ENCODE data around the gene ADAMTS6.
A peak's percentile ranks its signal among the peaks of the same experiment; 100 is the strongest.

Gene ADAMTS6

GRCh38 chr5:65204966-65205365, 276.8 kb downstream of the ADAMTS6 start:
- Histone ChIP-seq H3K9ac (ENCODE audit: low read length) (no peak overlapping the region), H2BK5ac (ENCODE audit: low read length) (no peak overlapping the region), H3K4me2 (ENCODE audit: low read length) (no peak overlapping the region), H3K27ac (ENCODE audit: low read depth, low read length) (no peak overlapping the region), H4K8ac (ENCODE audit: low read depth, low read length) (no peak overlapping the region), H3K79me1 (ENCODE audit: low read length) (no peaks in the 10 kb centered on the region), H3K56ac (ENCODE audit: low read length) (no peak overlapping the region), H2AK5ac (ENCODE audit: low read length) (no peak overlapping the region), H2BK15ac (replicated peaks; ENCODE audit: low read depth) (no peak overlapping the region), H3K18ac (ENCODE audit: low read length) (no peak overlapping the region), H2BK120ac (ENCODE audit: low read depth, low read length) (no peak overlapping the region), H3K79me2 (ENCODE audit: control insufficient read depth, insufficient read depth, low read length) (no peaks in the 10 kb centered on the region), H4K5ac (ENCODE audit: low read length) (no peak overlapping the region), H3K27me3 (ENCODE audit: insufficient read depth, low read length, poor library complexity) (no peaks in the 10 kb centered on the region), H3K4me3 (ENCODE audit: low read length) (no peak overlapping the region), H3K4me1 (ENCODE audit: control insufficient read depth, low read depth, low read length) (no peaks in the 10 kb centered on the region), H3K36me3 (ENCODE audit: control insufficient read depth, insufficient read depth, low read length) (no peaks in the 10 kb centered on the region), H3K4ac (ENCODE audit: low read depth, low read length) (no peak overlapping the region), H3K23ac (ENCODE audit: low read length) (no peak overlapping the region)
- no CpG with 5 or more reads among the region's 3 CpGs for WGBS (ENCODE audit: extremely low coverage, insufficient coverage, low lambda C conversion rate)
- DNase-seq: no peak

- H3K4me1 ChIP-seq (ENCODE audit: control insufficient read depth, low read depth, low read length): no peaks in the 10 kb centered on the region
- no peaks in the 10 kb centered on the region for H3K27me3 ChIP-seq (ENCODE audit: insufficient read depth, low read length, poor library complexity)
- no peak overlapping the region for H4K8ac ChIP-seq (ENCODE audit: low read depth, low read length)
- no peak overlapping the region for H3K23ac ChIP-seq (ENCODE audit: low read length)
- H3K9ac ChIP-seq (ENCODE audit: low read length): no peak overlapping the region
- no peaks in the 10 kb centered on the region for H3K79me1 ChIP-seq (ENCODE audit: low read length)
- no peak overlapping the region for H2BK120ac ChIP-seq (ENCODE audit: low read depth, low read length)
- WGBS (ENCODE audit: extremely low coverage, insufficient coverage, low lambda C conversion rate): no CpG with 5 or more reads among the region's 1 CpG
- H3K56ac ChIP-seq (ENCODE audit: low read length): no peak overlapping the region
- H2BK5ac ChIP-seq (ENCODE audit: low read length): no peak overlapping the region
- no peak overlapping the region for H4K5ac ChIP-seq (ENCODE audit: low read length)
- H3K27ac ChIP-seq (ENCODE audit: low read depth, low read length): no peak overlapping the region
- H2AK5ac ChIP-seq (ENCODE audit: low read length): no peak overlapping the region
- H3K79me2 ChIP-seq (ENCODE audit: control insufficient read depth, insufficient read depth, low read length): no peaks in the 10 kb centered on the region
- no peak overlapping the region for H2BK15ac ChIP-seq (replicated peaks; ENCODE audit: low read depth)
- H3K4ac ChIP-seq (ENCODE audit: low read depth, low read length): no peak overlapping the region
- no peak overlapping the region for H3K18ac ChIP-seq (ENCODE audit: low read length)
- no peak overlapping the region for H3K4me2 ChIP-seq (ENCODE audit: low read length)
- H3K4me3 ChIP-seq (ENCODE audit: low read length): no peak overlapping the region
- H3K36me3 ChIP-seq (ENCODE audit: control insufficient read depth, insufficient read depth, low read length): no peaks in the 10 kb centered on the region
- no peak for DNase-seq
Measured at GRCh38 chr5:65203746-65204145, 278.0 kb downstream of the ADAMTS6 start.

GRCh38 chr5:65199993-65200675, 281.6 kb downstream of the ADAMTS6 start:
- Histone ChIP-seq H3K27me3 (ENCODE audit: insufficient read depth, low read length, poor library complexity) (no peaks in the 10 kb centered on the region), H3K9ac (ENCODE audit: low read length) (no peak overlapping the region), H3K23ac (ENCODE audit: low read length) (no peak overlapping the region), H3K56ac (ENCODE audit: low read length) (no peak overlapping the region), H3K79me1 (ENCODE audit: low read length) (no peaks in the 10 kb centered on the region), H3K27ac (ENCODE audit: low read depth, low read length) (no peak overlapping the region), H4K8ac (ENCODE audit: low read depth, low read length) (no peak overlapping the region), H3K4ac (ENCODE audit: low read depth, low read length) (no peak overlapping the region), H2BK5ac (ENCODE audit: low read length) (no peak overlapping the region), H3K4me1 (ENCODE audit: control insufficient read depth, low read depth, low read length) (peaks cover 3% of the 10 kb centered on the region), H3K79me2 (ENCODE audit: control insufficient read depth, insufficient read depth, low read length) (no peaks in the 10 kb centered on the region), H2BK120ac (ENCODE audit: low read depth, low read length) (no peak overlapping the region), H3K4me3 (ENCODE audit: low read length) (no peak overlapping the region), H3K36me3 (ENCODE audit: control insufficient read depth, insufficient read depth, low read length) (no peaks in the 10 kb centered on the region), H3K18ac (ENCODE audit: low read length) (no peak overlapping the region), H2AK5ac (ENCODE audit: low read length) (no peak overlapping the region), H2BK15ac (replicated peaks; ENCODE audit: low read depth) (no peak overlapping the region), H3K4me2 (ENCODE audit: low read length) (no peak overlapping the region), H4K5ac (ENCODE audit: low read length) (no peak overlapping the region)
- WGBS (ENCODE audit: extremely low coverage, insufficient coverage, low lambda C conversion rate): no CpG with 5 or more reads among the region's 3 CpGs
- no peak for DNase-seq

DNA sequence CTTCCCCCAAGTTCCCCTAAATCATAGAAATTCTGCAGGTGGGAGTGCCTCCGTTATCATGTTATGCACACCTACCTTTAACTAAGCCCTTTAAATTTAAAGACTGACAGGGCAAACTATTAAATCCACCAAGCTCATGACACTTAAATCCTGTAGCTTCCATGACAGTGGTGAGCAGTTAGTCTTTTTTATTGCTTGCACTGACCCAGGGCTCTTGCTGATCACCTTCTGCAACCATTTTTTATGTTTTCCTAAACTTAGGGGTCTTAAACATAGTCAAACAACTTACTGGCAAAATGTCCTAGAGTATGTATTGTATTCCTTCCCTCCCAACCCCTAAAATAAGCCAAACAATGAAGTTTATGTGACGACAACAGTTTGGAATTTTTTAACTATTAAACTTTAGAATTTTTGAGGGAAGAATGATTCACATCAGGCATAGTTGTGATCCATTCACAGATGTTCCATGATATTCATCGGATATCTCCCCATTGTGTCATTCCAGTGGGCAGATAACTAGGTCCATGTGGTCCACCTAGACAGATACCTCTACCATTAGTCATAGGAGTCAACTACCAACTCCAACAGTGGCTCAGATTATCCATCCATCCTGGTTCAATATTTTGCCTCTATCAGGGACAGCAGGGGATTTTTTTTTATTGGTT, 283.1 kb downstream of the ADAMTS6 start:
- H3K56ac ChIP-seq (ENCODE audit: low read length): no peak overlapping the region
- H2AK5ac ChIP-seq (ENCODE audit: low read length): no peak overlapping the region
- no peak overlapping the region for H4K8ac ChIP-seq (ENCODE audit: low read depth, low read length)
- H2BK120ac ChIP-seq (ENCODE audit: low read depth, low read length): no peak overlapping the region
- peak; percentile 65 for DNase-seq
- H3K79me2 ChIP-seq (ENCODE audit: control insufficient read depth, insufficient read depth, low read length): no peaks in the 10 kb centered on the region
- H3K23ac ChIP-seq (ENCODE audit: low read length): no peak overlapping the region
- H4K5ac ChIP-seq (ENCODE audit: low read length): no peak overlapping the region
- no peak overlapping the region for H3K4me3 ChIP-seq (ENCODE audit: low read length)
- H3K4me1 ChIP-seq (ENCODE audit: control insufficient read depth, low read depth, low read length): peaks cover 3% of the 10 kb centered on the region
- no peaks in the 10 kb centered on the region for H3K36me3 ChIP-seq (ENCODE audit: control insufficient read depth, insufficient read depth, low read length)
- H3K27ac ChIP-seq (ENCODE audit: low read depth, low read length): peak overlapping the region; percentile 66
- H2BK5ac ChIP-seq (ENCODE audit: low read length): no peak overlapping the region
- H3K4ac ChIP-seq (ENCODE audit: low read depth, low read length): no peak overlapping the region
- no peak overlapping the region for H3K4me2 ChIP-seq (ENCODE audit: low read length)
- H3K79me1 ChIP-seq (ENCODE audit: low read length): no peaks in the 10 kb centered on the region
- H3K18ac ChIP-seq (ENCODE audit: low read length): peak overlapping the region; percentile 51
- no peak overlapping the region for H3K9ac ChIP-seq (ENCODE audit: low read length)
- no peaks in the 10 kb centered on the region for H3K27me3 ChIP-seq (ENCODE audit: insufficient read depth, low read length, poor library complexity)
- no CpG with 5 or more reads among the region's 3 CpGs for WGBS (ENCODE audit: extremely low coverage, insufficient coverage, low lambda C conversion rate)
- no peak overlapping the region for H2BK15ac ChIP-seq (replicated peaks; ENCODE audit: low read depth)

GRCh38 chr5:65197531-65198455, 283.9 kb downstream of the ADAMTS6 start:
- no peak overlapping the region for H3K4me3 ChIP-seq (ENCODE audit: low read length)
- no peaks in the 10 kb centered on the region for H3K79me1 ChIP-seq (ENCODE audit: low read length)
- no peaks in the 10 kb centered on the region for H3K79me2 ChIP-seq (ENCODE audit: control insufficient read depth, insufficient read depth, low read length)
- no peak overlapping the region for H2BK120ac ChIP-seq (ENCODE audit: low read depth, low read length)
- H2BK15ac ChIP-seq (replicated peaks; ENCODE audit: low read depth): no peak overlapping the region
- H3K4me1 ChIP-seq (ENCODE audit: control insufficient read depth, low read depth, low read length): peaks cover 3% of the 10 kb centered on the region
- no peak overlapping the region for H2AK5ac ChIP-seq (ENCODE audit: low read length)
- no peak overlapping the region for H3K56ac ChIP-seq (ENCODE audit: low read length)
- no peaks in the 10 kb centered on the region for H3K36me3 ChIP-seq (ENCODE audit: control insufficient read depth, insufficient read depth, low read length)
- H4K8ac ChIP-seq (ENCODE audit: low read depth, low read length): no peak overlapping the region
- DNase-seq: peak; percentile 66
- H3K27ac ChIP-seq (ENCODE audit: low read depth, low read length): peak overlapping the region; percentile 66
- 100% methylated on average over 1 of the region's 5 CpGs for WGBS (ENCODE audit: extremely low coverage, insufficient coverage, low lambda C conversion rate)
- H4K5ac ChIP-seq (ENCODE audit: low read length): no peak overlapping the region
- H2BK5ac ChIP-seq (ENCODE audit: low read length): no peak overlapping the region
- H3K4me2 ChIP-seq (ENCODE audit: low read length): no peak overlapping the region
- H3K9ac ChIP-seq (ENCODE audit: low read length): no peak overlapping the region
- no peak overlapping the region for H3K4ac ChIP-seq (ENCODE audit: low read depth, low read length)
- H3K23ac ChIP-seq (ENCODE audit: low read length): no peak overlapping the region
- H3K18ac ChIP-seq (ENCODE audit: low read length): peak overlapping the region; percentile 51
- no peaks in the 10 kb centered on the region for H3K27me3 ChIP-seq (ENCODE audit: insufficient read depth, low read length, poor library complexity)
